SU-DHL-6 (cell line): ENCODE measurements around the gene ANGPTL1.

ENCODE experiments used
- H2AFZ ChIP-seq: fragments of 200-600 bp; sonication (generic); 2 replicates; pipeline ENCODE4 v1.6.1; 2014; ENCODE audit warnings: low read depth, mild to moderate bottlenecking, moderate library complexity, mixed read lengths, antibody characterized with exemption, low read length; ENCODE audit not compliant: severe bottlenecking
- H3F3A ChIP-seq: fragments of 200-600 bp; shearing (Covaris generic); 2 replicates; pipeline ENCODE4 v1.6.0; 2016; ENCODE audit warnings: antibody characterized with exemption, mild to moderate bottlenecking; ENCODE audit not compliant: insufficient read depth
- H3K27ac ChIP-seq: fragments of 200-600 bp; sonication (generic); 2 replicates; pipeline ENCODE4 v1.5.1; 2016; ENCODE audit warnings: low read depth, mild to moderate bottlenecking, low read length, moderate library complexity, mixed read lengths
- H3K27me3 ChIP-seq: fragments of 200-600 bp; sonication (generic), shearing (Covaris generic); 2 replicates; pipeline ENCODE4 v1.6.0; 2014; ENCODE audit warnings: mild to moderate bottlenecking, low read length
- H3K36me3 ChIP-seq: fragments of 200-600 bp; sonication (generic); 2 replicates; pipeline ENCODE4 v1.6.1; 2014; ENCODE audit warnings: mild to moderate bottlenecking, low read length, mixed read lengths
- H3K4me2 ChIP-seq: fragments of 300-600, 200-600 bp; shearing (Covaris generic), sonication (generic); 2 replicates; pipeline ENCODE4 v1.6.0; 2014; ENCODE audit warnings: low read length, low read depth, mild to moderate bottlenecking; ENCODE audit not compliant: poor library complexity, severe bottlenecking
- H3K4me3 ChIP-seq: fragments of 200-600 bp; sonication (generic); 2 replicates; pipeline ENCODE4 v1.5.1; 2014; ENCODE audit warnings: antibody characterized with exemption, low read length, mild to moderate bottlenecking, mixed read lengths; ENCODE audit not compliant: insufficient read depth, poor library complexity, severe bottlenecking
- H3K79me2 ChIP-seq: fragments of 200-600 bp; sonication (generic); 2 replicates; pipeline ENCODE4 v1.6.1; 2014; ENCODE audit warnings: mild to moderate bottlenecking, low read length, moderate library complexity; ENCODE audit not compliant: insufficient read depth
- H3K9ac ChIP-seq: fragments of 200-600 bp; sonication (generic); 2 replicates; pipeline ENCODE4 v1.7.0; 2014; ENCODE audit warnings: mild to moderate bottlenecking, low read length
- H3K9me2 ChIP-seq: fragments of 200-600 bp; sonication (generic); replicated peaks from 2 replicates; pipeline ENCODE4 v1.6.1; 2014; ENCODE audit warnings: low read length; ENCODE audit not compliant: insufficient read depth
- H3K9me3 ChIP-seq: fragments of 200-600 bp; sonication (generic); 2 replicates; pipeline ENCODE4 v1.6.1; 2014; ENCODE audit warnings: low read length, mixed read lengths; ENCODE audit not compliant: insufficient read depth
- H4K20me1 ChIP-seq: fragments of 200-600 bp; sonication (generic); 2 replicates; pipeline ENCODE4 v1.6.1; 2014; ENCODE audit warnings: low read depth, mild to moderate bottlenecking, antibody characterized with exemption, low read length, moderate library complexity, mixed read lengths
- CTCF ChIP-seq: fragments of 200-600 bp; sonication (generic); IDR thresholded peaks from one replicate; pipeline ENCODE4 v1.5.1; 2017; ENCODE audit warnings: antibody characterized with exemption, mild to moderate bottlenecking, low read length, moderate library complexity; ENCODE audit not compliant: insufficient read depth, poor library complexity, severe bottlenecking
- EZH2phosphoT487 ChIP-seq: fragments of 200-600 bp; sonication (generic), shearing (Covaris generic); conservative IDR thresholded peaks from 2 replicates; pipeline ENCODE4 v1.6.1; 2018; ENCODE audit warnings: mild to moderate bottlenecking, antibody characterized with exemption, low read length, moderate library complexity, mixed read lengths

Gene ANGPTL1

GRCh38 chr1:178918308-178918707, 47.4 kb upstream of the ANGPTL1 start:
- Histone ChIP-seq H3K27me3 (no peaks in the 10 kb centered on the region), H3K4me3 (no peak overlapping the region), H3K36me3 (peaks cover 68% of the 10 kb centered on the region), H4K20me1 (no peaks in the 10 kb centered on the region), H3K9me3 (no peaks in the 10 kb centered on the region), H2AFZ (no peak overlapping the region), H3K9ac (no peak overlapping the region), H3K79me2 (no peaks in the 10 kb centered on the region), H3K9me2 (no peaks in the 10 kb centered on the region), H3K4me2 (no peak overlapping the region), H3F3A (no peaks in the 10 kb centered on the region; the same call in 1 of the 2 replicates), H3K27ac (no peak overlapping the region)
- TF ChIP-seq CTCF, result no peak
- TF ChIP-seq EZH2phosphoT487, result no peak

GRCh38 chr1:178916448-178917174, 45.7 kb upstream of the ANGPTL1 start:
- TF ChIP-seq EZH2phosphoT487 (no peak), CTCF (no peak)
- H2AFZ ChIP-seq, result no peak overlapping the region
- no peaks in the 10 kb centered on the region for H3K9me2 ChIP-seq
- no peaks in the 10 kb centered on the region for H3K27me3 ChIP-seq
- no peak overlapping the region for H3K27ac ChIP-seq
- H3K9me3 ChIP-seq, result no peaks in the 10 kb centered on the region
- no peak overlapping the region for H3K4me3 ChIP-seq
- no peak overlapping the region for H3K4me2 ChIP-seq
- no peak overlapping the region for H3K9ac ChIP-seq
- H4K20me1 ChIP-seq, result no peaks in the 10 kb centered on the region
- H3F3A ChIP-seq, result no peaks in the 10 kb centered on the region; the same call in 1 of the 2 replicates
- peaks cover 60% of the 10 kb centered on the region for H3K36me3 ChIP-seq
- H3K79me2 ChIP-seq, result no peaks in the 10 kb centered on the region

- H3K9ac ChIP-seq, result no peak overlapping the region
- no peak overlapping the region for H3K27ac ChIP-seq
- H3F3A ChIP-seq, result no peaks in the 10 kb centered on the region
- TF ChIP-seq EZH2phosphoT487, result no peak
- no peak for TF ChIP-seq CTCF
- H3K9me3 ChIP-seq, result no peaks in the 10 kb centered on the region
- H3K36me3 ChIP-seq, result peaks cover 44% of the 10 kb centered on the region
- H3K4me2 ChIP-seq, result no peak overlapping the region
- H4K20me1 ChIP-seq, result no peaks in the 10 kb centered on the region
- no peak overlapping the region for H3K4me3 ChIP-seq
- no peak overlapping the region for H2AFZ ChIP-seq
- H3K27me3 ChIP-seq, result no peaks in the 10 kb centered on the region
- no peaks in the 10 kb centered on the region for H3K9me2 ChIP-seq
- H3K79me2 ChIP-seq, result no peaks in the 10 kb centered on the region
These were observed 41.7 kb upstream of the ANGPTL1 start for GRCh38 chr1:178912597-178912996.
